Stimulated activated CD8-positive, alpha-beta memory T cell treated with anti-CD3 and anti-CD28 coated beads, Interleukin-15, amount 100 ng/mL, for 4 hours (primary cell): ENCODE results near the gene DNAJC12.
"Not testable (repeated sequence)": the region's sequence is repeated elsewhere in the genome, so short reads cannot be mapped to it uniquely, and the experiment has no call there.

Source experiments
- DNase-seq, 2 donors: peaks; one replicate each; pipeline ENCODE4 v3.0.0-alpha.2; 2020; ENCODE audit warnings: low read depth in 2 of 2

Gene DNAJC12

GRCh38 chr10:67763499-67764011, 74.4 kb downstream of the DNAJC12 start:
- peak; percentile 61 to 65 for DNase-seq

GRCh38 chr10:67762567-67762966, 75.4 kb downstream of the DNAJC12 start:
- not testable (repeated sequence) for DNase-seq

- no peak for DNase-seq
These were observed 77.7 kb downstream of the DNAJC12 start for GRCh38 chr10:67760272-67760671.
